Stomach (tissue), 9 donors: ENCODE data around the gene PRDM16. TPM values are rescaled to one million over a fixed set of nuclear protein-coding genes. Genes with fewer than 3 reads are reported as not detected.

Experiments
- DNase-seq, 2 donors: peaks; one replicate each; pipeline versions ENCODE4 v3.0.0 to v3.0.0-alpha.2; 2013 to 2019
- H3K27ac ChIP-seq, 5 donors: fragments of 200-600 bp in 4 of 5; sonication (generic) in 4 of 5; one replicate each; pipeline ENCODE4 v1.5.1; 2013 to 2019; ENCODE audit warnings: mild to moderate bottlenecking in 1 of 5, moderate library complexity in 1 of 5
- H3K27me3 ChIP-seq, 3 donors: fragments of 200-600 bp; sonication (generic); one replicate each; pipeline ENCODE4 v1.5.1; 2017 to 2019; ENCODE audit warnings: mixed run types in 1 of 3
- H3K36me3 ChIP-seq, 4 donors: fragments of 200-600 bp; sonication (generic); 1 replicate in 3 of 4; 2 replicates in 1 of 4; pipeline ENCODE4 v1.5.1; 2016 to 2019
- H3K4me1 ChIP-seq, 4 donors: fragments of 200-600 bp; sonication (generic); one replicate each; pipeline ENCODE4 v1.5.1; 2016 to 2019
- H3K4me3 ChIP-seq, 4 donors: fragments of 200-600 bp; sonication (generic) in 3 of 4; one replicate each; pipeline ENCODE4 v1.5.1; 2016 to 2019; ENCODE audit warnings: mild to moderate bottlenecking in 1 of 4
- H3K9me3 ChIP-seq, 4 donors: fragments of 200-600 bp; sonication (generic); one replicate each; pipeline ENCODE4 v1.5.1; 2016 to 2019
- EP300 ChIP-seq: sonication (generic); formaldehyde crosslinking; IDR thresholded peaks from one replicate; pipeline ENCODE4 v1.6.1; 2017; ENCODE audit warnings: antibody characterized with exemption
- POLR2A ChIP-seq, 4 donors: fragments of 450-650 bp; IDR thresholded peaks; one replicate each; pipeline ENCODE4 v1.6.1; 2016; ENCODE audit warnings: antibody characterized with exemption in 4 of 4, control low read depth in 2 of 4, mild to moderate bottlenecking in 1 of 4, moderate library complexity in 1 of 4
- POLR2AphosphoS5 ChIP-seq, 3 donors: sonication (generic); formaldehyde crosslinking; IDR thresholded peaks; one replicate each; pipeline ENCODE4 v1.6.1; 2016; ENCODE audit warnings: antibody characterized with exemption in 3 of 3
- WGBS, 5 donors: extraction: QIAGEN DNeasy Blood & Tissue Kit in 3 of 5; methylation state at CpG; one replicate each; pipeline versions ENCODE4 v1.1.5 to v1.1.7; 2013 to 2018; 5-methylcytosine and 5-hydroxymethylcytosine counted together
- intact Hi-C: fragments of 100-400 bp; cut with DNase I; formaldehyde crosslinking; loops from one replicate; pipeline ENCODE4 v1.15.1; 2023; ENCODE audit warnings: low total_unique reads
- polyA plus RNA-seq, 3 donors: library from polyadenylated mRNA; stranded (reverse); fragments of 200-250 nt; gene quantifications; one replicate each; pipeline ENCODE4 v1.2.3, GENCODE V29; 2013
- total RNA-seq, 5 donors: library from RNA; depleted of rRNA; stranded (reverse); fragments of >200 nt; gene quantifications; one replicate each; pipeline versions ENCODE4 v1.1.0 to v1.2.3, GENCODE V29; 2014 to 2016
- TF ChIP-seq, protein P1 (sequence below), 7 experiments: fragments of 450-650 bp in 4 of 7; fragments of 200-600 bp in 3 of 7; sonication (generic) in 3 of 7; IDR thresholded peaks; one replicate each; pipeline ENCODE4 v1.5.1; 2016 to 2019; ENCODE audit warnings: antibody characterized with exemption in 7 of 7, control low read depth in 2 of 7, mild to moderate bottlenecking in 1 of 7
- donor health status: healthy with polysubstance abuse.
- donor health status: Bipolar disorder and iron deficiency.
- donor health status: healthy.

Gene PRDM16
- total and polyA plus RNA-seq, 8 donors, result 0.29 to 222 (median 15.8) TPM

GRCh38 chr1:3071565-3072390 is 2.8 kb downstream of the PRDM16 start:
- H3K27me3 ChIP-seq, result peaks cover 14 to 95% (median 48%) of the 10 kb centered on the region in 3 donors
- DNase-seq, result no peak
- intact Hi-C loops, result no loop called here
- H3K27ac ChIP-seq, result peak overlapping the region; percentile 93 to 97 (median 94)
- H3K4me3 ChIP-seq, result peak overlapping the region; percentile 64 to 93 (median 84)
- H3K9me3 ChIP-seq, result no peaks in the 10 kb centered on the region
- TF ChIP-seq, protein P1, sequence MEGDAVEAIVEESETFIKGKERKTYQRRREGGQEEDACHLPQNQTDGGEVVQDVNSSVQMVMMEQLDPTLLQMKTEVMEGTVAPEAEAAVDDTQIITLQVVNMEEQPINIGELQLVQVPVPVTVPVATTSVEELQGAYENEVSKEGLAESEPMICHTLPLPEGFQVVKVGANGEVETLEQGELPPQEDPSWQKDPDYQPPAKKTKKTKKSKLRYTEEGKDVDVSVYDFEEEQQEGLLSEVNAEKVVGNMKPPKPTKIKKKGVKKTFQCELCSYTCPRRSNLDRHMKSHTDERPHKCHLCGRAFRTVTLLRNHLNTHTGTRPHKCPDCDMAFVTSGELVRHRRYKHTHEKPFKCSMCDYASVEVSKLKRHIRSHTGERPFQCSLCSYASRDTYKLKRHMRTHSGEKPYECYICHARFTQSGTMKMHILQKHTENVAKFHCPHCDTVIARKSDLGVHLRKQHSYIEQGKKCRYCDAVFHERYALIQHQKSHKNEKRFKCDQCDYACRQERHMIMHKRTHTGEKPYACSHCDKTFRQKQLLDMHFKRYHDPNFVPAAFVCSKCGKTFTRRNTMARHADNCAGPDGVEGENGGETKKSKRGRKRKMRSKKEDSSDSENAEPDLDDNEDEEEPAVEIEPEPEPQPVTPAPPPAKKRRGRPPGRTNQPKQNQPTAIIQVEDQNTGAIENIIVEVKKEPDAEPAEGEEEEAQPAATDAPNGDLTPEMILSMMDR (IDR thresholded peaks at IDR 0.05), result no peak
- TF ChIP-seq POLR2A (IDR thresholded peaks at IDR 0.05) (no peak), POLR2AphosphoS5 (IDR thresholded peaks at IDR 0.05) (no peak), EP300 (no peak)
- peaks cover 42 to 80% (median 67%) of the 10 kb centered on the region in 4 donors for H3K4me1 ChIP-seq
- WGBS, 5 donors, result 29 to 49% (median 39%) methylated on average over 14 to 17 of the region's 17 CpGs
- H3K36me3 ChIP-seq, result no peaks in the 10 kb centered on the region

DNA sequence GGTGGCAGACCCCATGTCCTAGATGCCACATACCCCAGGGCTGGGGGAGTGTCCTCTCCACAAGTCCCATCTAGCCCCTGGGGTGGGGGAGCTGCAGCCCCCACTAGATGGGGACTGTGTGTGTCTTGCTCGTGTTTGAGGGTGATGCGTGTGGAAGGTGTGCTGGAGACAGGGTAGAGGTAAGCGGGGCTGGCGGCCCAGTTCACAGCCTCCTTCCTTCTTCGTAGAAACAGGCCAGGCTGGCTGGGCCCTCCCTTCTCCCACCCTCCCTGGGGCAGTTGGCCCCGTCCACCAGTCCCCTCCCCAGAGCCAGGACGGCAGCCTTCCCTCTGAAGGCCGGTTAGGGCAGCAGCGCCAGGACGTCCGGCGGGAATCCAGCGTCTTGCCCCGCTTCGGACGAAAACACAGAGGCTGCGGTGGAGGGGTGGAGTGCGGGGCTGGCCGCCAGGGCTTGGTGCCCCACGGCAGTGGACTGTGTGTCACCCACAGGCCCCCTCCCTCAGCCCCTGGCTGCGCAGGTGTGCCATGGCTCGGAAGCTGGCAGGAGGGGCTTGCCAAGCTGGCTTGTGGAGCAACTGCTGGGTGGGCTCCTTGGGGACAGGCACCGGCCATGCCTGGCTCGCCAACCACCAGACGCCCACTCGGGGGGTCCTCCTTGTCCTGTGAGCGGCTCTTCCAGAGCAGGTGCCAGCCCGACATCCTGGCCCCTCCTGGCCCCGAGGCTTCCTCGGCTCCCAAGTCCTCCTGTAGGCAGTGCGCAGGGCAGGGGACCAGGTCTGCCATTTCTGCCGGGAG is 3.6 kb downstream of the PRDM16 start:
- Histone ChIP-seq H3K27me3 (peaks cover 8 to 94% (median 39%) of the 10 kb centered on the region in 3 donors), H3K9me3 (no peaks in the 10 kb centered on the region), H3K27ac (peak overlapping the region; percentile 93 to 97 (median 94)), H3K36me3 (no peaks in the 10 kb centered on the region), H3K4me3 (peak overlapping the region; percentile 64 to 93 (median 84)), H3K4me1 (peaks cover 49 to 80% (median 69%) of the 10 kb centered on the region in 4 donors)
- WGBS, 5 donors, result 9 to 47% (median 17%) methylated on average over 9 to 32 of the region's 32 CpGs
- intact Hi-C loops, result no loop called here
- TF ChIP-seq EP300 (no peak), POLR2A (IDR thresholded peaks at IDR 0.05) (no peak), POLR2AphosphoS5 (IDR thresholded peaks at IDR 0.05) (peak in 1 of 3 donors; percentile 75)
- TF ChIP-seq, protein P1 (IDR thresholded peaks at IDR 0.05), result peak in 1 of 7 experiments; percentile 10
- peak; percentile 70 to 81 for DNase-seq

GRCh38 chr1:3073186-3073488 is 4.1 kb downstream of the PRDM16 start:
- Histone ChIP-seq H3K9me3 (no peaks in the 10 kb centered on the region), H3K27me3 (peaks cover 8 to 94% (median 34%) of the 10 kb centered on the region in 3 donors), H3K27ac (peak overlapping the region; percentile 93 to 97 (median 94)), H3K4me3 (peak overlapping the region; percentile 64 to 93 (median 84)), H3K4me1 (peaks cover 50 to 80% (median 69%) of the 10 kb centered on the region in 4 donors), H3K36me3 (no peaks in the 10 kb centered on the region)
- WGBS, 5 donors, result 6 to 11% (median 7%) methylated on average over 8 to 9 of the region's 9 CpGs
- intact Hi-C loops, result no loop called here
- TF ChIP-seq EP300 (no peak), POLR2A (IDR thresholded peaks at IDR 0.05) (no peak), POLR2AphosphoS5 (IDR thresholded peaks at IDR 0.05) (no peak)
- TF ChIP-seq, protein P1 (IDR thresholded peaks at IDR 0.05), result no peak
- DNase-seq, result no peak
